Femur (tissue), 1 donor: ENCODE measurements around the gene MRPS10.
"Not testable (repeated sequence)": the region's sequence is repeated elsewhere in the genome, so short reads cannot be mapped to it uniquely, and the experiment has no call there.

Source experiments
- DNase-seq: peaks from one replicate; pipeline ENCODE4 v3.0.0-alpha.2; 2017

The MRPS10 gene

DNA sequence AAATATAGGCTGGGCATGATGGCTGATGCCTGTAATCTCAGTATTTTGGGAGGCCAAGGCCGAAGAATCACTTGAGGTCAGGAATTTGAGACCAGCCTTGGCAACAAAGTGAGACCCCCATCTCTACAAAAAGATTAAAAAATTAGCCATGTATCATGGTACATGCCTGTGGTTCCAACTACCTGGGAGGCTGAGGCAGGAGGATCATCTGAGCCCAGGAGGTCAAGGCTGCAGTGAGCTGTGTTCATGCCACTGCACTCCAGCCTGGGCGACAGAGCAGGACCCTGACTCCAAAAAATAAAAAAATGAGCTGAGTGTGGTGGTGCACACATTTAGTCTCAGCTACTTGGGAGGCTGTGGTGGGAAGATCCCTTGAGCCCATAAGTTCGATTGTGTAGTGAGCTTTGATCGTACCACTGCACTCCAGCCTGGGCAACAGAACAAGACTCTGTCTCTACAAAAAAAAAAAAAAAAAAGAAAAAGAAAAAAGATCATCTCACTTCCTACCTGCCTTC is 12.8 kb downstream of the MRPS10 start:
- no peak for DNase-seq

DNA sequence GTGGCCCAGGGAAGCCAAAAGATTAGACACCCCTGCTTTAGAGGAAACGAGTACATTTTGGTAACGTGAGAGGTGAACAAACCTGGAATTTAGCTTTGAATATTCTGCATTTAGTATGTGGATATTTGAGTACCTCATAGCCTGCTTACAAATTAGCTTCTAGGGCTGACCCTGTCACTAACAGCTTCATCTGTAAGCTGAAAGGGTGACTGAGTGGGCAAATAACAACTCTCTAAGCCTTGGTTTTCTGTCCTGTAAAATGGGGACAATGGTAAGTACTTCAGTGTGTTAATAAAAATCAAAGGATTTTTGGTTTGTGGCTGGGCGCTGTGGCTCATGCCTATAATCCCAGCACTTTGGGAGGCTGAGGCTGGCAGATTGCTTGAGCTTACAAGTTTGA is 14.5 kb downstream of the MRPS10 start:
- DNase-seq, result no peak

DNA sequence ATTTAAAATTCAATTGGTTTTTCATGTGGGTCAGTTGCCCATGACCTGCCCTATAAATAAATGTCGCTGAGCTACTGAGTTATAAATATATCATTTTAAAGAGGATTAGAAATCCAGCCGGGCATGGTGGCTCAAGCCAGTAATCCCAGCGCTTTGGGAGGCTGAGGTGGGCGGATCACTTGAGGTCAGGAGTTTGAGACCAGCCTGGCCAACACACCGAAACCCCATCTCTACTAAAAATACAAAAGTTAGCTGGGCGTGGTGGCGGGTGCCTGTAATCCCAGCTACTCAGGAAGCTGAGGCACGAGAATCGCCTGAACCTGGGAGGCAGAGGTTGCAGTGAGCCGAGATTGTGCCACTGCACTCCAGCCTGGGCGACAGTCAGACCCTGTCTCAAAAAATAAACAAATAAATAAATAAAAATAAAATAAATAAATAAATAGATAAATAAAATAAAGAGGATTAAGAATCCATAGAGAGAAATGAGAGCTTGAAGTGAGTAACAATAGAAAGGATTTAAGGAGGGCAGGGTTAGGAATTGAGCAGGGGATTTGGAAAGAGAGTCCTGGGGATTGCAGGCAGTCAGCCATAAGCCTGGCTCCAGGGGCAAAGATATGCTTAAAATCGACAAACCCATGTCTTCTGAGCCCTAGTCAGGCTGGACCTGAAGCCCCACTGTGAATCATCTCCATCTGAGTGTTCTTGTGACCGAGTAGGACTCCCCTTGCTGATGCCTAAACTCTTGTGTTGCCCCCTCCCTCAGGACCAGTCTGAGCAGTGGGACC is 15.3 kb downstream of the MRPS10 start:
- not testable (repeated sequence) for DNase-seq

DNA sequence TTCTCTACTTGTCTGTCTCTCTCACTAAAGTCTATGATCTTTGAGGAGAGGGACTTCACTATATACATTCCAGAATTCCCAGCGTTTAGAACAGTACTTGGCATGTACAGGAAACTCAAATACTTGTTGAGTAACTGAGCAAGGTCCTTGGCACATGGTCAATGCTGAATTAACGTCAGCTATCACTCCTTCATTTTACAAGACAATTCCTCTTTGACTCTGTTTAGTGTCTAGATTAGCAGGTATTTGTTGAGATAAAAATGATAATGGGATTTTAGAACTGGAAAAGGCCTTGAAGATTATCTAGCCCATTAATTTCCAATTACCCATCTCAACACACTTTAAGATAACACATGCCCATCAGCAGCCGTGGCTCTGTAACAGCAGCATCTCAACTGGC is 16.3 kb downstream of the MRPS10 start:
- no peak for DNase-seq

DNA sequence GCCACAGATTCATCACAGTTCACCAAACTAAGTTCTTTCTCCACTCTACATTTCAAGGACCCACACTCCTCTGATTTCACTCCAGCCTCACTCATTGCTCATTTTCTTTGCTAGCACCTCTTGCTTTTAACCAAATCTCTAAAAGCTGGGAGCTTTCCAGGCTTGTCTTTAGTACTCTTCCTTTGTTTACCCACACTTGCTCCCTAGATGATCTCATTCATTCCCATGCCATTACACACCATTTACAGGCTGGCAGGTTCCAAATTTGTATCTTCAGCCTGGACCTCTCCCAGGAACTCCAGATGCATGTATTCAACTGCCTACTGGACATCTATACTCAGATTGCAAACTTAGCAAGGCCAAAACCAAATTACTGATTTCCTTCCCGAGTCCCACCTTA is 17.6 kb downstream of the MRPS10 start:
- no peak for DNase-seq

DNA sequence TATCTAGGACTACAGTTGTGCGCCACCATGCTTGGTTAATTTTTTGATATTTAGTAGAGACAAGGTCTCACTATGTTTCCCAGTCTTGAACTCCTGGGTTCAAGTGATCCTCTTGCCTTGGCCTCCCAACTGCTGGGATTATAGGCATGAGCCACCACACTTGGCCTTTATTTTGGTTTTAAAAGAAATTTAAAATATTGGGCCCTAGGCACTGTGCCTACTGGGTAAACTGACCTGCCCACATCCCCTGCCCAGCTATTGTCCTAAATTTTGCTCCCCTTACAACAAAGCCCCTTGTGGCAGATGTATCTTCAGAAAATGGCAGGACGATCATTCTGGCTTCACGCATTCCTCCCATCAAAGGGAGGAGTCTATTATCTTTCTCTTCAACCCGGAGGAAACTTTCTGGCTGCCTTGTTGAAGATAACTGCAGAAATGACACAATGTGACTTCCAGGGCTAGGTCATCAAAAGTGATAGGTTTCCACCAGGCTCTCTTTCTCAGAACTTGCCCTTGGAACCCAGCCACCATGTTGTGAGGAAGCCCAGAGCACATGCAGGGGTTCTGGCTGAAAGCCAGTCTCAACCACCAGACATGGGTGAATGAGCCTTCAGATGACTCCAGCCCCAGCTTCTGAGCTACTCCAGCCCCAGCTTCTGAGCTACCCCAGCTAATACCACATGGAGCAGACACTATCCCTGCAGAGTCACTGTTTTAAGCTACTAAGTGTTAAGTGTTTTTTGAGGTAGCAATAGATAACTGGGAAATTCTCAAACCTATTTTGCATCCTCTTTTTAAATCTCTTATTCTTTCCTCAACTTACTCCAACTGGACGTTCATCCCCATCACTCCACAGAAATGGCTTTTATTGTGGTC is 18.3 kb downstream of the MRPS10 start:
- no peak for DNase-seq

DNA sequence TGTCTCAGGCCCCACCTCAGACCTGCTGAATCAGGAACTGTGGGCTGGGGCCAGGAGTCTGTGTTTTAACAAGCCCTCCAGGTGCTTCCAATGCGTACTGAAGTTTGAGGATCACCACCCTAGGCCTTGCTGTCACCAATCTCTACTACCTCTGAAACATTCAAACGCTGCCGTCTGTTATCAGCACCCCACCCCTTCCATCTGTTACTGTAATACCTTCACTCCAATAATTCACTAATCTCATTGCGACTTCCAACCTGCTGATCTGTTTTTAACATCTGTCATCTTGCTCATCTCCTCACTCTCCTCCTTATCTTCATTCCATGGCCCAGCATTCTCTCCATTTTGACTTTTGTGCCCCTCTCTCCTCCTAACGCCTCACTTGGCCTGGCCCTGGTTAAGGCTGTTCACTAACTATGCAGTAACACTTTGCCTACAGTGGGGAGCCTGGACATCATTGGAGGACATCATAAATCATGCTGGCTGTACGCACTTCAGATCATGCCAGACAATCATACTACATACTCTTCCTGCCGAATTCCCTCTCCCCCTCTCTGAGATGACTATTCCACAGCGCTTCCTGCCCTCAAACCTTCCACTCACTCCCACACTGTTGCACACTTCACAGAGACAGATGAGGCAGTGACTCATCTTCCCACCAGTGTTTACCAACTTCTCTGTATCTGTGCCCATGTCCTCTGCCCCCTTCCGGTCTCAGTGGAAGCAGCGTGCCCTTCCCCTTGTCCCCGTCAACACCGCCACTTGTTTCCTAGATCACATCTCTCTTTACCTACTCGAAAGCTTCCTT is 19.9 kb downstream of the MRPS10 start:
- DNase-seq, result no peak

DNA sequence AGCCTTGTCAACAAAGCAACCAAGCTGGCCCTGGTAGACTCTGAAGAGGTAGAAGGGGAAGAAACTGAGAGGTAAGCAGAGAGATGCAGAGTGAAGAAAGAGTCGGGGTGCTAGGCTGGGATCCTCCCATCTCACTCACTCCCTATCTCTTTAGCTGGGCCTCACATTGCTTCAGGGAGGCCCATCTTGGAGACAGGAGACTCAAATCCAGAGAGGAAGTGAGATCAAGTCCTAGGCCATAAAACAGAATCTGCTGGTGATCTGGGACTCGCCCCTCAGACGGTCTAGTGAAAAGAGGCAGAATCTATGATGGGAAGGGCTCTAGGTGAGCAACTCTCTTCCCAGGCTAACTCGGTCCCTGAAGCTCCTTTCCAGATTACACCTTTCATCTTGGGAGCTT is 22.2 kb downstream of the MRPS10 start:
- no peak for DNase-seq

DNA sequence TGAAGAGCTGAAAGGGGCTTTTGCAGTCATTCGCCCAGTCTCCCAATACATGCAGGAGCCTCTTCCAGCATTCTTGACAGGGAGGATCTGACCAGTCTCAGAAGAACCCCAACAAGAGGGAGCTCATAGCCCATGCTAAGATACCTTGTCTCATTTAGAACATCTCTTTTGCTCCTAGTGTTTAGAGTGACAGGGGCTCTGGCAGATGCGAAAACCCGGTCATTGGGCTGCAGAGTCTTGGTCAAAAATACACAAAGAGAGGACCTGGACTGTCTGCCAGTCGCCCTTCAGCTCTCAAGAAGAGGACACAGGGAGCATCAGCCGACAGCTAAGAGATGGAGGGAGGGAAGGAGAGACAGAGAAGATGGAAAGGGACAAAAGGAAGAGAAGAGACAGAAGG is 23.6 kb downstream of the MRPS10 start:
- no peak for DNase-seq

DNA sequence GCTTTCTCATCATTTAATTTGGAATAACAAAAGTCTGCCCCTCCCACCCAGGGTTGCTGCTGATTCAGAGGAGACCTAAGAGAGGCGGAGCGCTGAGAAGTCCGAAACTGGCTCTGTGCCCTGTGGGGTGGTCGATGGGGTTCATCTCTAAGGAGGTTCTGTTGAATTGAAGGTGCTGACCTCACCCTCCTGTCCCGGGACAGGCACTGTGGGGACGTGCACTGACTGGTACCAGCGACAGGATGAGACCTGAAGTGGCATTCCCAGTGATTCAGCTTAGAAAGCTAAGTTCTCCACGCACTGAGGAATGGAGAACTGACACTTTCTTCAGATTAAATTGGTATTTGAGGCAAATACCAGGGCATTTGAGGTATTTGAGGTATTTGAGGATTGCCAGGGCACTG is 24.2 kb downstream of the MRPS10 start:
- no peak for DNase-seq

DNA sequence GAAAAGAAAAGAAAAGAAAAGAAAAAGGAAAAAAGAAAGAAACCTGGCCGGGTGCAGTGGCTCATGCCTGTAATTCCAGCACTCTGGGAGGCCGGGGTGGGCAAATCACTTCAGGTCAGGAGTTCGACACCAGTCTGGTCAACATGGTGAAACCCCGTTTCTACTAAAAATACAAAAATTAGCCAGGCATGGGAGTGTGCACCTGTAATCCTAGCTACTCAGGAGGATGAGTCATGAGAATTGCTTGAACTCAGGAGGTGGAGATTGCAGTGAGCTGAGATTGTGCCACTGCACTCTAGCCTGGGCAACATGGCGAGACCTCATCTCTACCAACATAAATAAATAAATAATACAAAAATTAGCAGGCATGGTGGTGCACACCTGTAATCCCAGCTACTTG is 25.3 kb downstream of the MRPS10 start:
- DNase-seq, result not testable (repeated sequence)

DNA sequence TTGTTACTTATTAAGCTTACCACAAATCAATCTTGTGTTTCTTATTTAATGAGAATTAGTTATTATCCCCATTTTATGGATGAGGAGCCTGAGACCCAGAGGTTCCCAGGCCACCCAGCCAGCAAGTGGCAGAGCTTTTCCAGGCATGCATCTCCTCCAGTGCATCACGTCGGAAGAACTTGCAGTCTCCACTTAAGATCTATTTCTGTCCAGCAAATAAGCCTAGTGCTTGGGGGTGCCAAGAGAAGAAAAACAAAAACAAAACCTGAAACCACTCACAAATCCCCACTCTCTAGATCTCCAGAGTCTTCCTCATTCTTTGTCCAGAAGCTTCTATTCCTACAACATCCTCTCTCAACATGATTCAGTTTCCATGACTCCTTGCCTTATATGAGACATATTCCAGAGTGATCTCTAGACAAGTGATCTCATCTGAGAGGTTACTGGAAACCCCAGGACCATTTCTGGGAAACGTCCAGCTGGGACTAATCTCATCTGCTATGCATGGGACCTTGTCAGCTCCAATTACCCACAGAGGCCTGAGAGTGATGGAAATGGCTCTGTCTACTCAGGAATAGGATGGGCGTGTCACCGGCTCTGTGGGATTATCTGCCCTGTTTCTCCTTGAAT is 27.0 kb downstream of the MRPS10 start:
- DNase-seq, result no peak

DNA sequence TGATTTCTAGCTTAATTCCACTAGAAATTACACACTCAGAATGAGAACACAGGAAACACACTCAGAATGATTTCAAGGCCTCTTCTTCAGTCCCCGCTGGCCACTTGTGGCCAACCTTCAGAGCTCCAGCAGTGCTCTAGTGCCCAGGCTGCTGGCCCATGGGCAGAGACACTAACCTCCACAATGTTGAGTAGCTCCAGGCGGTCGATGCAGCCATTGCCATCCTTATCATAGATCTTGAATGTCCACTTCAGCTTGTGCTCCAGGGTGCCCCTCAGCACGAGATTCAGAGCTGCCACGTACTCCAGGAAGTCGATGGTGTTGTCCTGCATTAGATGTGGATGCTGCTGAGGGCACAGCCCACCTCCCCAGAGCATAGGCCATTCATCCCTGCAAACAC is 29.3 kb downstream of the MRPS10 start:
- DNase-seq, result no peak

DNA sequence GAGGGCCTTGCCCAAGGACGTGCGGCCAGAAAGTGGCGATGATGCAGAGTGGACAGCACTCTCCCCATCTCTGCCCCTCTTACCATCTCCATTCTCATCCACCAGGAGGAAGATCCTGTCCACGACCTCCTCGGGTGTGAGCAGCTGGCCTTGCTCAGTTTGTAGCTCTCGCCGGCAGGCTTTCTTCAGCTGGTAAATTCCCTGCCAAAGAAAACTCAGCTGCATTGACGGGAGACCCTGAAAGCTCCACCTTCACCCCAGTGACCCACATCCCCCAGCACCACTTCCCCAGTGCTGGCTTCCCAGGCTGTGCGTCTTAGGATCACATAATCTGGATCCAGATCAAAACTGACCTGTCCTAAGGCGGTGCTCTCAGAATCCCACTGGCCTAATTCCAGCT is 32.1 kb downstream of the MRPS10 start:
- no peak for DNase-seq

DNA sequence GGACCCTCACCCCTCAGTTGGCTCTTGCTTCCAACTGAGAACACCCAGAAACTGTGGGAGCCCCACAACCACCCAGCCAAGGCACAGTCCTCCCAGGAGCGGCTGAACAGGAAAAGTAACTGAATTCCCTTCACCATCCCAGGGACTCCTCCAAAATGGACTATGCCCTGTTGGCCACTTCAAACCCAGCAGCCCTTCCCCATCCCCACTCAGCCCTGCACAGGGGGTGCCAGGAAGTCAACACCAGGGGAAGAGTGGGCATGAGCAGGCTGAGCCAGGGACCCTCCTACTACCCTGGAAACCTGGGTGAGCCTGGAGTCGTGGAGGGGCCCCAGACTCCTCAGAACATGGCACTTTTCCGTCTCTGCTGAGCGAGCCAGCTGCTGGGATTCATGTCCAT is 33.2 kb downstream of the MRPS10 start:
- no peak for DNase-seq

DNA sequence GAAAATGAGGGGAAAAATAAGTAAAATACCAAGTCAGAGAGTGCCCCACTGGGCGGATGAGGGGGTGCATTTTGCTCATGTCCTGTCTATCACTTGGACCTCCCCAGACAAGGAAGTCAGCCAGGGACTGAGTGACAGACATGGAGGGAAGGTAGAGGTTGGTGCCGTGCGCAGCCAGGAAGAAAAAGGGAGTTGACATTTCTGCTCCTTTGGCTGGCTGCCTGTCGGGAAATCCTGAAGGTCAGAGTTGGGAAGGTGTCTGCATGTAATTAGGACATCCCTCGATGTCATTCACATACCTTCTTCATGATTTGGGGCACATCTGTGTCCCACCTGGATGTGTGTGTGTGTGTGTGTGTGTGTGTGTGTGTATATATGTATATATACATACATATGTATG is 35.6 kb downstream of the MRPS10 start:
- DNase-seq, result no peak

DNA sequence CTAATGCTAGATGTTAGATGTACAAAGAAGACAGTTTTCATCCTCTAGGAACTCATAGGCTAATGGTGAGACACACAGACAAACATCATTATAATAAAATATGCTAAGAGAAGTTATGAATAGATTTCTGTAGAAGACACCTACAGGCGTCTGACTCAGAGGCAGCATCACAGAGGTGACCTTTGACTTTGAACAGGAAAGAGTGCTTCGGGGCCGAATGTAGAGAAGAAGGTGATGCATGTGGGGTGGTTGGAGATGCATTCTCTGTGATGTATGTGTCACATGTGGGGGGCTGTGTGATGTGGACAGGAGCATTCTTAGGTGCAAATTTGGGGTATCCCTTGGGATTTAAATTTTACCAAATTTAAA is 37.7 kb downstream of the MRPS10 start:
- DNase-seq, result no peak

DNA sequence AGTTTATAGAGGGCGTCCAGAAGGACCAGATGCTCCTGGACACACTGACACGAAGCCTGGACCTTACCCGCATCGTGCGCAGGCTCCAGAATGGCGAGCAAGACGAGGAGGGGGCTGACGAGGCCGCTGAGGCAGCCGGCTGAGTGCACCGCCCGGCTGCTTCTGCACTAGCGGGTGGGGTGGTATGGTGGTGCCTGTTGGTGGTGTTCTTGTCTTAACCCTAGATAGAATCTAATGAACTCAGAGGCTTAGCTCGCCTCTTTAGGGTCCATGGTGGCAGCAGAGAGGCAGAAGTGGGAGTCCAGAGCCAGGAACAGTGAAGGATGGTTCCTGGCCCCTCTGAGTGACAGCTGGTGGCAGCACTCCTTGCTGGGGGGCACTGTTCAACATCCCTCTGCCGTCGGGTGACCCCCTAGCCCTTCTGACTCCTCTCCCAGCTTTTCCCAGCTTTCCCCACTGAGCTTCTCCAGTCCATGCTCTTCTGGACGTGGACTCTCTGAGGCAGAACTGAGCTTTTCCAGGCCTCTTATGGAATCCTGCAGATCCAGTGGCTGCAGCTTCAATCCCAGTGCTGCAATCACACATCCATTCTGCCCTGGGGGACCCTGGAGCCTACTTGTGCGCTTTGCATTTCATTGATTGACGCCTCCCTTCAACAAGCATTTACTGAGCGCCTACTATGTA is 38.3 kb downstream of the MRPS10 start:
- no peak for DNase-seq

DNA sequence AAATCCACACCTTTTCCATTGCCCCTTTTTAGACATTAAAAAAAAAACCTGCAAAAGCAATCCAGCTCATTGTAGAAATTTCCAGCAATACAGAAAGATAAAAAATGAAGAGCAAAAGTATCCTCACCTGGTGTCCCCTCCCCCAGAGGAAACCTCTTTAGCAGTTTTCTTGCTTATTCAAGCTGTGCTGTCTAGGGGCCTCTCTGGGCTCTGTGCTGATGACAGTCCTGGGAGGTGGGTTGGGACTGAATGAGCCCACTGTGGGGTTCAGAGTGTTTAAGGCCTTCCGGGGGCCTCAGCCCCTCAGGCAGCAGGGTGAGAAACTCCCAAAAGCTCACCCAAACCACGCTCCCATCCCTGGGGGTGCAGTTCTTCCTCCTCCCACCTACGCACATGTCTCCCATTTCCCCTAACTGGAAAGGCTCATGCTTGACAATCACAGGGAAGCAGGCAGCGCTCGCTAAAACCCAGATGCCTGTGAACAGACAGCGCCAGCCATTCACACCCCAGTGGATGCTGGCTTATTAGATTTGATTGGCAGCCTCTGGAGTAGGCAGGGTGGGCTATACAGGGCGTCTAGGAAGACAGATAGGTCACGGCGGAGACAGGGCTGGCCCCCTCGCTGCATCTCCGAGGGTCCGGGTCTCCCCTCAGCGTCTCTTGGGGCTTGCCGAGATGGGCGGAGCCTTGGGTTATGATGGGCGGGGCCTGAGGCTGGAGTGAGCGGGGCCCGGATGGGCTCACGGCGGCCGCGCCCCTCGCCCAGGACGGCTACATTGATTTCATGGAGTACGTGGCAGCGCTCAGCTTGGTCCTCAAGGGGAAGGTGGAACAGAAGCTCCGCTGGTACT is 39.9 kb downstream of the MRPS10 start:
- no peak for DNase-seq

DNA sequence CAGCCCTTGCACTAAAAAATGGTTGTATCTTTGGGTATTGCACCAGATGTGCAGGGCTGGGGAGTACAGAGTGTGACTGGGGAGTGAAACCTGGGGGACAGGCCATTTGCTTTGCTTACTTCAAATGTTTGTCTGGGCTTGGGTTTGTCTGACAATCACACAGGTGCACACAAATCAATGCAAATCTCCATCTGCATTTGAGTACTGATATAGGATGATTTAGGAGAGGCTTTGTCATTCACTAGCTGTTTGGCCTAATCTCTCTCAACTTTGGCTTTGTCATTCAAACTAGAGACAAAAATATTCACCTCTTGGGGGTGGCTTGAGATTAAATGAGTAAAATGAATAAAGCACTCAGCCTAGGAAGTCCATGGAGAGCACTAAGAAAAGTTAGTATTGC is 40.7 kb downstream of the MRPS10 start:
- no peak for DNase-seq

DNA sequence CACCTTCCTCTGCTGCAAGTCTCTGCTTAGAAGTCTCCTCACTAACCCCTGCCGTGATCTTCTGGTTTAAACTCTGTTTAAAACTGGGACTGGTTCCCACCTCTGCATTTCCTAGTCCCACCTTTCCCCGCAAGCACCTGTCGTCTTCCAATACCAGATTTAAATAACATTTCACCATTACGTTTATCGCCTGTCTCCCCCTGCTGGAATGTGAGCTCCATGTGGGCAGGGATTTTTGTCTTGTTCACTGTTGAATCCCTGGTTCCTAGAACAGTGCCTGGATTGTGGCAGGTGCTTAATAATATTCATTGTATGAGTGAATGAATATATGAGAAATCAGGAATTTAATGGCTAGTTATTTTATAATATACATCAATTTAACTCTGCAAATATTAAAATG is 41.8 kb downstream of the MRPS10 start:
- no peak for DNase-seq
